ENCODE results near the gene TUFM. TPM values are rescaled to one million over a fixed set of nuclear protein-coding genes. Genes with fewer than 3 reads are reported as not detected.

TUFM gene
- total RNA-seq, 4 donors from 2014 or later = 48.3 to 92.9 (median 61.6) TPM

GRCh38 chr16:28845761-28846079 lies 428 bp downstream of the TUFM start:
- intact Hi-C loops (cut with DNase I; ENCODE audit: low total_unique reads) = no loop called here

GRCh38 chr16:28845293-28845692 lies 855 bp downstream of the TUFM start:
- no peaks in the 10 kb centered on the region for H3K9me3 ChIP-seq
- H3K36me3 ChIP-seq = no peaks in the 10 kb centered on the region
- TF ChIP-seq CTCF (IDR thresholded peaks at IDR 0.05) (no peak), POLR2A (IDR thresholded peaks at IDR 0.05) (no peak)
- peak overlapping the region in 1 of 2 donors; percentile 94 for H3K27ac ChIP-seq
- H3K27me3 ChIP-seq = no peaks in the 10 kb centered on the region
- peaks cover 3 to 7% of the 10 kb centered on the region in 2 donors for H3K4me1 ChIP-seq
- DNase-seq = no peak
- peak overlapping the region; percentile 90 for H3K4me3 ChIP-seq
- intact Hi-C loops (cut with DNase I; ENCODE audit: low total_unique reads) = no loop called here

More at GRCh38 chr16:28845761-28846079, 428 bp downstream of the TUFM start:
- peak overlapping the region; percentile 90 for H3K4me3 ChIP-seq
- H3K27ac ChIP-seq = peak overlapping the region; percentile 84 to 94
- DNase-seq = no peak
- TF ChIP-seq CTCF (IDR thresholded peaks at IDR 0.05) = no peak
- no peak for TF ChIP-seq POLR2A (IDR thresholded peaks at IDR 0.05)
- peaks cover 3 to 7% of the 10 kb centered on the region in 2 donors for H3K4me1 ChIP-seq
- H3K9me3 ChIP-seq = no peaks in the 10 kb centered on the region
- no peaks in the 10 kb centered on the region for H3K36me3 ChIP-seq
- no peaks in the 10 kb centered on the region for H3K27me3 ChIP-seq

GRCh38 chr16:28844226-28844885 lies 1.8 kb downstream of the TUFM start:
- no peaks in the 10 kb centered on the region for H3K27me3 ChIP-seq
- intact Hi-C loops (cut with DNase I; ENCODE audit: low total_unique reads) = no loop called here
- no peak for DNase-seq
- H3K4me3 ChIP-seq = no peak overlapping the region
- peaks cover 3 to 7% of the 10 kb centered on the region in 2 donors for H3K4me1 ChIP-seq
- no peaks in the 10 kb centered on the region for H3K9me3 ChIP-seq
- no peaks in the 10 kb centered on the region for H3K36me3 ChIP-seq
- no peak overlapping the region for H3K27ac ChIP-seq
- TF ChIP-seq CTCF (IDR thresholded peaks at IDR 0.05) = no peak
- TF ChIP-seq POLR2A (IDR thresholded peaks at IDR 0.05) = no peak

GRCh38 chr16:28843766-28844165 lies 2.4 kb downstream of the TUFM start:
- intact Hi-C loops (cut with DNase I; ENCODE audit: low total_unique reads) = no loop called here
- no peaks in the 10 kb centered on the region for H3K9me3 ChIP-seq
- H3K4me1 ChIP-seq = peaks cover 3 to 7% of the 10 kb centered on the region in 2 donors
- TF ChIP-seq CTCF (IDR thresholded peaks at IDR 0.05) (no peak), POLR2A (IDR thresholded peaks at IDR 0.05) (no peak)
- DNase-seq = no peak
- H3K36me3 ChIP-seq = no peaks in the 10 kb centered on the region
- no peak overlapping the region for H3K27ac ChIP-seq
- H3K27me3 ChIP-seq = no peaks in the 10 kb centered on the region
- H3K4me3 ChIP-seq = no peak overlapping the region

- Histone ChIP-seq H3K36me3 (no peaks in the 10 kb centered on the region), H3K4me3 (no peak overlapping the region), H3K9me3 (no peaks in the 10 kb centered on the region), H3K27ac (no peak overlapping the region), H3K4me1 (peaks cover 3 to 7% of the 10 kb centered on the region in 2 donors), H3K27me3 (no peaks in the 10 kb centered on the region)
- intact Hi-C loops (cut with DNase I; ENCODE audit: low total_unique reads) = no loop called here
- TF ChIP-seq CTCF (IDR thresholded peaks at IDR 0.05) (no peak), POLR2A (IDR thresholded peaks at IDR 0.05) (no peak)
- no peak for DNase-seq
Observed at GRCh38 chr16:28842696-28843095, 3.5 kb downstream of the TUFM start.
